Astrocyte (in vitro differentiated cells and primary cell): Measurements from ENCODE around the gene NRIP1. TPM values are rescaled to one million over a fixed set of nuclear protein-coding genes. Genes with fewer than 3 reads are reported as not detected.

Source experiments
- DNase-seq: peaks from one replicate; pipeline ENCODE4 v3.0.0-alpha.2; 2010; ENCODE audit warnings: low read depth
- FAIRE-seq: peaks from 2 replicates; lab custom pipeline; 2011; peaks lifted over from hg19 to GRCh38; lab: Jason Lieb, UNC
- H2AFZ ChIP-seq: 2 replicates; pipeline ENCODE4 v1.6.0; 2012; ENCODE audit warnings: low read depth, low read length, inconsistent platforms
- H3K27ac ChIP-seq: 2 replicates; pipeline ENCODE4 v1.5.1; 2011; ENCODE audit warnings: low read depth, low read length, inconsistent platforms
- H3K27me3 ChIP-seq: 2 replicates; pipeline ENCODE4 v1.6.0; 2011; ENCODE audit warnings: low read length, inconsistent platforms; ENCODE audit not compliant: insufficient read depth
- H3K36me3 ChIP-seq: 2 replicates; pipeline ENCODE4 v1.5.1; 2011; ENCODE audit warnings: low read length, inconsistent platforms; ENCODE audit not compliant: insufficient read depth
- H3K4me1 ChIP-seq: 2 replicates; pipeline ENCODE4 v1.5.1; 2011; ENCODE audit warnings: low read length, inconsistent platforms; ENCODE audit not compliant: insufficient read depth
- H3K4me2 ChIP-seq: 2 replicates; pipeline ENCODE4 v1.6.0; 2012; ENCODE audit warnings: low read length, inconsistent platforms
- H3K4me3 ChIP-seq: 2 replicates; pipeline ENCODE4 v1.5.1; 2011; ENCODE audit warnings: low read depth, mild to moderate bottlenecking, low read length, inconsistent platforms; ENCODE audit not compliant: insufficient read depth
- H3K79me2 ChIP-seq: 2 replicates; pipeline ENCODE4 v1.6.0; 2012; ENCODE audit warnings: mild to moderate bottlenecking, low read length, inconsistent platforms; ENCODE audit not compliant: insufficient read depth
- H3K9ac ChIP-seq: 2 replicates; pipeline ENCODE4 v1.6.0; 2012; ENCODE audit warnings: mild to moderate bottlenecking, low read length, inconsistent platforms
- H3K9me3 ChIP-seq: 2 replicates; pipeline ENCODE4 v1.5.1; 2012; ENCODE audit warnings: low read depth, mild to moderate bottlenecking, low read length, inconsistent platforms; ENCODE audit not compliant: insufficient read depth
- H4K20me1 ChIP-seq: 2 replicates; pipeline ENCODE4 v1.6.0; 2012; ENCODE audit warnings: low read length, inconsistent platforms; ENCODE audit not compliant: insufficient read depth
- H3K27ac Mint-ChIP-seq: one replicate; pipeline ENCODE4 v1.8.0; 2021; ENCODE audit warnings: mild to moderate bottlenecking, mixed read lengths; ENCODE audit not compliant: unreplicated experiment
- H3K27me3 Mint-ChIP-seq: one replicate; pipeline ENCODE4 v1.8.0; 2021; ENCODE audit warnings: low read depth, mixed read lengths; ENCODE audit not compliant: unreplicated experiment
- H3K36me3 Mint-ChIP-seq: one replicate; pipeline ENCODE4 v1.8.0; 2021; ENCODE audit warnings: low read depth, mixed read lengths; ENCODE audit not compliant: unreplicated experiment
- H3K4me1 Mint-ChIP-seq: one replicate; pipeline ENCODE4 v1.8.0; 2021; ENCODE audit warnings: low read depth, mixed read lengths; ENCODE audit not compliant: unreplicated experiment
- H3K4me3 Mint-ChIP-seq: one replicate; pipeline ENCODE4 v1.8.0; 2021; ENCODE audit warnings: mild to moderate bottlenecking, moderate library complexity, mixed read lengths; ENCODE audit not compliant: unreplicated experiment
- H3K9me3 Mint-ChIP-seq: one replicate; pipeline ENCODE4 v1.8.0; 2021; ENCODE audit warnings: mild to moderate bottlenecking, mixed read lengths; ENCODE audit not compliant: unreplicated experiment
- EZH2 ChIP-seq: IDR thresholded peaks from 2 replicates; pipeline ENCODE4 v1.6.1; 2012; ENCODE audit warnings: mild to moderate bottlenecking, low read length, inconsistent platforms; ENCODE audit not compliant: insufficient read depth
- total RNA-seq: library from RNA; stranded (reverse); gene quantifications from 2 replicates; pipeline ENCODE4 v1.2.1, GENCODE V29; 2021
- TF ChIP-seq, protein P1 (sequence below): IDR thresholded peaks from 2 replicates; pipeline ENCODE4 v1.5.1; 2011; ENCODE audit warnings: low read depth, mild to moderate bottlenecking, inconsistent platforms, low read length, moderate library complexity; ENCODE audit not compliant: insufficient read depth

Gene NRIP1
- total RNA-seq, 1 donor from 2014 or later: 55.5 TPM

- no peaks in the 10 kb centered on the region for H3K27me3 ChIP-seq
- peaks cover 50% of the 10 kb centered on the region for H3K4me1 Mint-ChIP-seq
- no peak for DNase-seq
- no peaks in the 10 kb centered on the region for H3K9me3 Mint-ChIP-seq
- TF ChIP-seq, protein P1, sequence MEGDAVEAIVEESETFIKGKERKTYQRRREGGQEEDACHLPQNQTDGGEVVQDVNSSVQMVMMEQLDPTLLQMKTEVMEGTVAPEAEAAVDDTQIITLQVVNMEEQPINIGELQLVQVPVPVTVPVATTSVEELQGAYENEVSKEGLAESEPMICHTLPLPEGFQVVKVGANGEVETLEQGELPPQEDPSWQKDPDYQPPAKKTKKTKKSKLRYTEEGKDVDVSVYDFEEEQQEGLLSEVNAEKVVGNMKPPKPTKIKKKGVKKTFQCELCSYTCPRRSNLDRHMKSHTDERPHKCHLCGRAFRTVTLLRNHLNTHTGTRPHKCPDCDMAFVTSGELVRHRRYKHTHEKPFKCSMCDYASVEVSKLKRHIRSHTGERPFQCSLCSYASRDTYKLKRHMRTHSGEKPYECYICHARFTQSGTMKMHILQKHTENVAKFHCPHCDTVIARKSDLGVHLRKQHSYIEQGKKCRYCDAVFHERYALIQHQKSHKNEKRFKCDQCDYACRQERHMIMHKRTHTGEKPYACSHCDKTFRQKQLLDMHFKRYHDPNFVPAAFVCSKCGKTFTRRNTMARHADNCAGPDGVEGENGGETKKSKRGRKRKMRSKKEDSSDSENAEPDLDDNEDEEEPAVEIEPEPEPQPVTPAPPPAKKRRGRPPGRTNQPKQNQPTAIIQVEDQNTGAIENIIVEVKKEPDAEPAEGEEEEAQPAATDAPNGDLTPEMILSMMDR: no peak
- TF ChIP-seq EZH2: no peak
- no peaks in the 10 kb centered on the region for H3K9me3 ChIP-seq
- no peak overlapping the region for H3K4me2 ChIP-seq
- no peaks in the 10 kb centered on the region for H4K20me1 ChIP-seq
- peak overlapping the region; percentile 1 for H3K27ac ChIP-seq
- no peak overlapping the region for H3K9ac ChIP-seq
- H3K4me3 Mint-ChIP-seq: no peak overlapping the region
- FAIRE-seq: no peak
- H3K4me1 ChIP-seq: peaks cover 47% of the 10 kb centered on the region
- no peak overlapping the region for H2AFZ ChIP-seq
- H3K27ac Mint-ChIP-seq: no peak overlapping the region
- no peak overlapping the region for H3K4me3 ChIP-seq
- no peaks in the 10 kb centered on the region for H3K27me3 Mint-ChIP-seq
- H3K36me3 ChIP-seq: peaks cover 4% of the 10 kb centered on the region
- H3K36me3 Mint-ChIP-seq: peaks cover 9% of the 10 kb centered on the region
- peaks cover 96% of the 10 kb centered on the region for H3K79me2 ChIP-seq
Measured at GRCh38 chr21:15003463-15004135, 61.2 kb downstream of the NRIP1 start.

DNA sequence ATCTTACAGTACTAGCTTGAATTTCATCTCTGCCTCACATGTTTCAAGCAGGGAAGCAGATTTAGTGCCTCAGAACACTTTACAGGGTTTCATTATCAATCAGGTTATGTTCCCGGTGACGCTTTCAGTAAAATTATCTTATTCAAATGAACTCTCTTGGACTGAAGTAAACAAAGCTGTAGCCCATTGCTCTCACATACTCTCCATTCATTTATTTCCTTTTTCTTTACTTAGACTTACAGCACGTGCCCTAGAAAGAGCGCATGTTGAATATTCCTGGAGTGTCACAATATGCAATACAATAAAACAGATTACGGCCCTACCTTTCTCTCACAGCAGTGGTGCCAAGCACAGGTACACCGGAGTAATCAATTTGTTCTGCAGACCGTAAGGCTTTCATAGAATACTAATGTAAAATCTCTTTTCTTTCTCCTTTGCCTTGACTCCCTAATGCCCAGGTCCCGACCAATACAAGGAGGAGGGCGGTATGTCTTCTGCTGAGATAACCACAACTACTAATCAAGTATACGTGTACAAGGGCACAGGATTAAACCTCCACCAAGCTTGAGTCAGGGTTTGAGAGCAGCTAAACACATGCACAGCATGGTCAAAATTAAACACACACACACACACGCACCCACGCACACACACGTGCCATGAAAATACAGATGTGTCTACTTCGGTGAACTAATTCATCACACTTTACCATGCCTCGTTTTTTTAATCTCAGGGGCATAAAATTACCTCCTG lies 62.8 kb downstream of the NRIP1 start:
- Histone ChIP-seq H3K9me3 (no peaks in the 10 kb centered on the region), H3K4me3 (no peak overlapping the region), H4K20me1 (no peaks in the 10 kb centered on the region), H3K4me1 (peaks cover 42% of the 10 kb centered on the region), H3K27me3 (no peaks in the 10 kb centered on the region), H3K79me2 (peaks cover 96% of the 10 kb centered on the region), H3K4me2 (no peak overlapping the region), H3K9ac (no peak overlapping the region), H3K36me3 (no peaks in the 10 kb centered on the region), H3K27ac (no peak overlapping the region), H2AFZ (no peak overlapping the region)
- Mint-ChIP-seq H3K27ac (no peak overlapping the region), H3K4me3 (no peak overlapping the region), H3K27me3 (no peaks in the 10 kb centered on the region), H3K4me1 (peaks cover 53% of the 10 kb centered on the region), H3K9me3 (no peaks in the 10 kb centered on the region), H3K36me3 (peaks cover 3% of the 10 kb centered on the region)
- DNase-seq: no peak
- TF ChIP-seq, protein P1: no peak
- TF ChIP-seq EZH2: no peak
- no peak for FAIRE-seq
